ENCODE results near the gene TLK1. TPM values are rescaled to one million over a fixed set of nuclear protein-coding genes. Genes with fewer than 3 reads are reported as not detected.

TLK1 gene
- total and polyA plus RNA-seq, 2 donors (not counting 3 experiments of a cell fraction or from before 2014, with no cell fraction given), result 5.8 to 62.7 TPM

DNA sequence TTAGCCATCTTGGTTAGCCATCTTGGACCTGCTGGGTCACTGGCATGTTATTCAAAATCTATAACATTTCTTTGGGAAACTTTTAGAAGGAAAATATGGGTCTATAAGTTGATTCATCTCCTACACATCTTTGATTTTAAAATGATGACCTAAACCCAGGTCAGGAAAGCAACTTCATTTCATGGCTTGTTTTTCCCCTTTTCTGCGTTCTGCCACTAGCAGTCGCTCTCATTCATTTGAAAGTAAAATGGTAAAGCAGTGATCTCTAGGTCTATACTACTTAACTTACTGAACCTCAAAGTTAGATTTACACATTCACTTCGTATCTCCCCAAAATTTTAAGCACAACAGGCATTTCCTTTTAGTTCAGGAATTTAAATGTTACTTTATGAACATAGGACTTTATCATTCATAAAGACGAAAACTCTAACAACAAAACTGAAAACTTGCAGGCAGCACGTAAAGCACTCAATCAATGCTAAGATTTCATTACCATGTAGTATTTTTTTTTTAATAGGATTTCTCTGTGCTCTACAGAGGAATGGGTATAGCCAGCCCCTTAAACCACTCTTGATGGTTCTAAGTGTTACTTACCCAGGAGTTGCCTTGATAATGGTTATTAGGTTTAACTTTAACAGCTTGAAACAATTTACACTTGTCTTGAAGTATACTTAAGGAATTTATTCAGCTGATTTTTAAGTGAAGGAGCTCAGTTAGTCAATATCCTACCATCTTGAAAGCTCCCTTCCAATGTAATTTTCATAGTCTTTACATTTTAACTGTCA is 169.1 kb downstream of the TLK1 start:
- H3K27me3 ChIP-seq (ENCODE audit: control insufficient read depth in 2 of 2, insufficient read depth in 2 of 2, low read length in 2 of 2), result no peaks in the 10 kb centered on the region
- H3K9ac ChIP-seq (replicated peaks; ENCODE audit: extremely low read depth, insufficient read depth, low read length), result no peak overlapping the region
- no TSS peak for BruUV-seq (replicated peaks)
- H3K36me3 ChIP-seq (ENCODE audit: control insufficient read depth in 2 of 2, extremely low read depth in 1 of 2, insufficient read depth in 2 of 2, low read length in 2 of 2), result peaks cover 3 to 5% of the 10 kb centered on the region in 2 experiments
- H3K4me2 ChIP-seq (ENCODE audit: insufficient read depth, low read length), result no peak overlapping the region
- no peaks in the 10 kb centered on the region for H3K9me3 ChIP-seq (replicated peaks; ENCODE audit: control insufficient read depth, insufficient read depth, low read length)
- no peaks in the 10 kb centered on the region for H3K79me2 ChIP-seq (ENCODE audit: control insufficient read depth, insufficient read depth, low read length)
- CTCF ChIA-PET, result interaction anchor here (1.5 to 1.6 kb wide), 2 partner anchors 9 to 424 kb away, joined by 3 to 4 read pairs; no protein-coding TSS in a partner anchor
- no peak for FAIRE-seq
- TF ChIP-seq JUN (IDR thresholded peaks at IDR 0.05; ENCODE audit: borderline replicate concordance, insufficient read depth, insufficient read length, low read depth), result no peak
- dilution Hi-C loops (cut with MboI; ENCODE audit: extremely low pct_ligation_motif_present, low sequenced_read_pairs), result no loop called here
- POLR2A ChIA-PET, result no interaction called here
- no peak overlapping the region for H2AFZ ChIP-seq (ENCODE audit: low read depth, low read length)
- no peak overlapping the region for H3K27ac ChIP-seq (ENCODE audit: insufficient read depth, low read depth, low read length)
- DNase-seq (ENCODE audit: low read depth, low spot score), result no peak
- H3K4me3 ChIP-seq (replicated peaks in 1 of 3; ENCODE audit: insufficient read depth in 1 of 3, low read depth in 1 of 3, low read length in 3 of 3), result no peak overlapping the region
- no peaks in the 10 kb centered on the region for H3K9me1 ChIP-seq (replicated peaks; ENCODE audit: control insufficient read depth, extremely low read depth, insufficient read depth, low read length)
- H3K4me1 ChIP-seq (ENCODE audit: control insufficient read depth, extremely low read depth, insufficient read depth, low read length), result no peaks in the 10 kb centered on the region
- intact Hi-C loops (cut with micrococcal nuclease), result no loop called here
- no peaks in the 10 kb centered on the region for H4K20me1 ChIP-seq (replicated peaks; ENCODE audit: control insufficient read depth, extremely low read depth, insufficient read depth, low read length)

DNA sequence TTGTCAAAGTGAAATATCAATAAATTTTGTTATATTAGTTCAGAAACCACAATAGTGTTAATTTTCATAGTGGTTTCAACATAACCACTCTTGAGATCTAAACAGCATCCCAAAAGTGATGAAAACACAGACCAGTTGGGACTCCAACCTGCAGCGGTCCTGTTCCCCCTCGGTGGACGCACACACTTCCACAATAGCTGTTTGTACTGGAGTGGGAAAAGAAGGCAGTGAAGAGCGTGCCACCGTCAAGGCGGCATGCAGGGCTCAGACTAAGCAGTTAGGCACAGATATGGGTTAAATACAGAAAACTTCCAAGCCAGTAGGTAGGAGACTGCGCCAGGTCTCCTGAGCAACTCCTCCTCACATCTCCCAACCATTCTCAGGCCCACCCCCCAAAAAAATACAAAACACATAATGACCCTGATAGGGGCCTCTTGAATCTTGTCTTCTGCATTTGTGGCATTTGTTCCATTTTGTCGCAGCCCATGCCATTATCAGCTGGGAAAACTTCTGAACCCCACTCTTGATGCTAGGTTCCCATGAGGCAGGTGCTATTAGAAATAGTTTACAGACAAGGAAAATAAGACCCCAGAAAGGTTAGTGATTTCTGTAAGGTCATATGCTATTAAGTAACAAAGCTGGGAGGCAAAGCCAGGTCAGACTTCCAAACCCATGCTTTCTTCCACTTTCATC is 174.0 kb downstream of the TLK1 start:
- no peak overlapping the region for H2AFZ ChIP-seq (ENCODE audit: low read depth, low read length)
- no TSS peak for BruUV-seq (replicated peaks)
- no peak overlapping the region for H3K9ac ChIP-seq (replicated peaks; ENCODE audit: extremely low read depth, insufficient read depth, low read length)
- H3K36me3 ChIP-seq (ENCODE audit: control insufficient read depth in 2 of 2, extremely low read depth in 1 of 2, insufficient read depth in 2 of 2, low read length in 2 of 2), result peaks cover 0 to under 1% of the 10 kb centered on the region in 2 experiments
- H3K27me3 ChIP-seq (ENCODE audit: control insufficient read depth in 2 of 2, insufficient read depth in 2 of 2, low read length in 2 of 2), result no peaks in the 10 kb centered on the region
- dilution Hi-C loops (cut with MboI; ENCODE audit: extremely low pct_ligation_motif_present, low sequenced_read_pairs) (no loop called here), intact Hi-C loops (cut with micrococcal nuclease) (no loop called here)
- no peaks in the 10 kb centered on the region for H4K20me1 ChIP-seq (replicated peaks; ENCODE audit: control insufficient read depth, extremely low read depth, insufficient read depth, low read length)
- no peak overlapping the region for H3K27ac ChIP-seq (ENCODE audit: insufficient read depth, low read depth, low read length)
- H3K4me2 ChIP-seq (ENCODE audit: insufficient read depth, low read length), result no peak overlapping the region
- no peaks in the 10 kb centered on the region for H3K79me2 ChIP-seq (ENCODE audit: control insufficient read depth, insufficient read depth, low read length)
- no peak overlapping the region for H3K4me3 ChIP-seq (replicated peaks in 1 of 3; ENCODE audit: insufficient read depth in 1 of 3, low read depth in 1 of 3, low read length in 3 of 3)
- ChIA-PET CTCF (no interaction called here), POLR2A (no interaction called here)
- H3K9me1 ChIP-seq (replicated peaks; ENCODE audit: control insufficient read depth, extremely low read depth, insufficient read depth, low read length), result no peaks in the 10 kb centered on the region
- TF ChIP-seq POLR2A (IDR thresholded peaks at IDR 0.05; ENCODE audit: low read depth, low read length), result no peak
- no peak for TF ChIP-seq EZH2 (IDR thresholded peaks at IDR 0.05; ENCODE audit: borderline replicate concordance, low read depth, low read length, severe bottlenecking)
- TF ChIP-seq MYC (IDR thresholded peaks at IDR 0.05; ENCODE audit: low read depth, low read length), result no peak
- no peak for TF ChIP-seq JUN (IDR thresholded peaks at IDR 0.05; ENCODE audit: borderline replicate concordance, insufficient read depth, insufficient read length, low read depth)
- TF ChIP-seq, protein P1, sequence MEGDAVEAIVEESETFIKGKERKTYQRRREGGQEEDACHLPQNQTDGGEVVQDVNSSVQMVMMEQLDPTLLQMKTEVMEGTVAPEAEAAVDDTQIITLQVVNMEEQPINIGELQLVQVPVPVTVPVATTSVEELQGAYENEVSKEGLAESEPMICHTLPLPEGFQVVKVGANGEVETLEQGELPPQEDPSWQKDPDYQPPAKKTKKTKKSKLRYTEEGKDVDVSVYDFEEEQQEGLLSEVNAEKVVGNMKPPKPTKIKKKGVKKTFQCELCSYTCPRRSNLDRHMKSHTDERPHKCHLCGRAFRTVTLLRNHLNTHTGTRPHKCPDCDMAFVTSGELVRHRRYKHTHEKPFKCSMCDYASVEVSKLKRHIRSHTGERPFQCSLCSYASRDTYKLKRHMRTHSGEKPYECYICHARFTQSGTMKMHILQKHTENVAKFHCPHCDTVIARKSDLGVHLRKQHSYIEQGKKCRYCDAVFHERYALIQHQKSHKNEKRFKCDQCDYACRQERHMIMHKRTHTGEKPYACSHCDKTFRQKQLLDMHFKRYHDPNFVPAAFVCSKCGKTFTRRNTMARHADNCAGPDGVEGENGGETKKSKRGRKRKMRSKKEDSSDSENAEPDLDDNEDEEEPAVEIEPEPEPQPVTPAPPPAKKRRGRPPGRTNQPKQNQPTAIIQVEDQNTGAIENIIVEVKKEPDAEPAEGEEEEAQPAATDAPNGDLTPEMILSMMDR (IDR thresholded peaks at IDR 0.05; ENCODE audit: extremely low read depth in 1 of 2, insufficient read depth in 1 of 2, low read depth in 1 of 2, low read length in 2 of 2), result no peak
- no peak for TF ChIP-seq GATA2 (IDR thresholded peaks at IDR 0.05; ENCODE audit: insufficient read depth, insufficient read length, low read depth, low read length)
- no peak for TF ChIP-seq FOS (IDR thresholded peaks at IDR 0.05; ENCODE audit: borderline replicate concordance, insufficient read depth, low read length)
- TF ChIP-seq, protein P2, sequence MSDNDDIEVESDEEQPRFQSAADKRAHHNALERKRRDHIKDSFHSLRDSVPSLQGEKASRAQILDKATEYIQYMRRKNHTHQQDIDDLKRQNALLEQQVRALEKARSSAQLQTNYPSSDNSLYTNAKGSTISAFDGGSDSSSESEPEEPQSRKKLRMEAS (IDR thresholded peaks at IDR 0.05; ENCODE audit: insufficient read depth, insufficient read length), result no peak
- no peak for TF ChIP-seq POLR2AphosphoS5 (IDR thresholded peaks at IDR 0.05; ENCODE audit: insufficient read depth, low read depth, low read length)
- DNase-seq (ENCODE audit: low read depth, low spot score), result no peak
- FAIRE-seq, result no peak
- no peaks in the 10 kb centered on the region for H3K9me3 ChIP-seq (replicated peaks; ENCODE audit: control insufficient read depth, insufficient read depth, low read length)
- H3K4me1 ChIP-seq (ENCODE audit: control insufficient read depth, extremely low read depth, insufficient read depth, low read length), result no peaks in the 10 kb centered on the region

All from endothelial cell of umbilical vein (primary cell).